Right lobe of liver (tissue), 4 donors: Measurements from ENCODE around the gene SLC35C1.

Experiments
- POLR2A ChIP-seq: fragments of 450-650 bp; IDR thresholded peaks from one replicate; pipeline ENCODE4 v1.6.1; 2017; ENCODE audit warnings: antibody characterized with exemption, mild to moderate bottlenecking
- TF ChIP-seq, protein P1 (sequence below), 4 donors: fragments of 200-600 bp in 3 of 4; fragments of 450-650 bp in 1 of 4; IDR thresholded peaks; one replicate each; pipeline versions ENCODE4 v1.5.1 to v1.8.0; 2016 to 2022; ENCODE audit warnings: antibody characterized with exemption in 4 of 4, mild to moderate bottlenecking in 2 of 4
- donor health status: DM: no; HTN: no; CAD: no.
- donor health status: DM: no; HTN: no; CAD: no.
- donor health status: DM: no; HTN: yes; CAD: no.

DNA sequence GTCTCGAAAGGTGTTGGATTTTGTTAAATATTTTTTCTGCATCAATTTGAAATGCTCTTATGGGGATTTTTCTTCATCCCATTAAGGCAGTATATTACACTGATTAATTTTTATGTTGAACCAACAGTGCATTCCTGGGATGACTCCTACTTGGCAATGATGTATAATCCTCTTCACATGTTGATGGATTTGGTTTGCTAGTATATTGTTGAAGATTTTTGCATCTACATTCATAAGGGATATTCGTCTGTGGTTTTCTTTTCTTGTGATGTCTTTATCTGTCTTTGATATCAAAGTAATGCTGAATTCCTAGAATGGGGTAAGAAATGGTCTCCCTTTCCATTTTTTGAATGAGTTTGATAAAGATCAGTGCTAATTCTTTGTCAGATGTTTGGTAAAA lies 18.7 kb upstream of the SLC35C1 start:
- TF ChIP-seq, protein P1, sequence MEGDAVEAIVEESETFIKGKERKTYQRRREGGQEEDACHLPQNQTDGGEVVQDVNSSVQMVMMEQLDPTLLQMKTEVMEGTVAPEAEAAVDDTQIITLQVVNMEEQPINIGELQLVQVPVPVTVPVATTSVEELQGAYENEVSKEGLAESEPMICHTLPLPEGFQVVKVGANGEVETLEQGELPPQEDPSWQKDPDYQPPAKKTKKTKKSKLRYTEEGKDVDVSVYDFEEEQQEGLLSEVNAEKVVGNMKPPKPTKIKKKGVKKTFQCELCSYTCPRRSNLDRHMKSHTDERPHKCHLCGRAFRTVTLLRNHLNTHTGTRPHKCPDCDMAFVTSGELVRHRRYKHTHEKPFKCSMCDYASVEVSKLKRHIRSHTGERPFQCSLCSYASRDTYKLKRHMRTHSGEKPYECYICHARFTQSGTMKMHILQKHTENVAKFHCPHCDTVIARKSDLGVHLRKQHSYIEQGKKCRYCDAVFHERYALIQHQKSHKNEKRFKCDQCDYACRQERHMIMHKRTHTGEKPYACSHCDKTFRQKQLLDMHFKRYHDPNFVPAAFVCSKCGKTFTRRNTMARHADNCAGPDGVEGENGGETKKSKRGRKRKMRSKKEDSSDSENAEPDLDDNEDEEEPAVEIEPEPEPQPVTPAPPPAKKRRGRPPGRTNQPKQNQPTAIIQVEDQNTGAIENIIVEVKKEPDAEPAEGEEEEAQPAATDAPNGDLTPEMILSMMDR (IDR thresholded peaks at IDR 0.05) = no peak
- no peak for TF ChIP-seq POLR2A
